Activated naive CD4-positive, alpha-beta T cell treated with Interleukin-2 at 50 U/mL for 16 hours (primary cell): Measurements from ENCODE around the gene DUSP8.

Source experiments
- DNase-seq: peaks from one replicate; pipeline ENCODE4 v3.0.0-alpha.2; 2020

Gene DUSP8

DNA sequence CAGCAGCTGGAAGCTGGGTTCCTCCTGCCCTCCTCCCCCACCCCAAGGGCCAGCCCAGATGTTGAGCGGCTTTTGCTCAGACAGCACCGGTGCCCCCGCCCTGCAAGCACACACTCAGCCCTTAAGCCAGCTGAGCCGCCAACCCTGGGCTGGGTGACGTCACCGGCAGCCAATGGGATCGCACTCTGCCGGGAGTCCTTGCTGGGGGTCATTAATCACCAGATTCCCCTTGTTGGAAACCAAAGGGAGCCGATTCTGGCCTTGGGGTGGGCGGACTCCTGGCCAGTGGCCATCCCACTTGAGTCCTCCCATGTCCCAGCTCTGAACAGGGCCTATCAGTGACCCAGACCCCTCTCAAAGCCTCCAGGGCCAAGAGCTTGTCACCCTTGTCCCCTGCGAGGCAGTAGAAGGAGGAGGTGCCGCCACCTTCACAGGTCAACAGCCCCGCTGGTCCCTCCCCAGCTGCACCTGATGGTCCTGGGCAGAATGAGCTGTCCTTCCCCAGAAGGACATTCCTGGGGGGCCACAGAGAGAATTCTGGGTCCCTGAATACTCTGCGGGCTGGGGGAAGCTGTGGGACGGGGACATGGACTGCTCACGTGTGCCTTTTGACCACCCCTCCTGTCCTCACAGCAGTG is 7.4 kb downstream of the DUSP8 start:
- DNase-seq = no peak

DNA sequence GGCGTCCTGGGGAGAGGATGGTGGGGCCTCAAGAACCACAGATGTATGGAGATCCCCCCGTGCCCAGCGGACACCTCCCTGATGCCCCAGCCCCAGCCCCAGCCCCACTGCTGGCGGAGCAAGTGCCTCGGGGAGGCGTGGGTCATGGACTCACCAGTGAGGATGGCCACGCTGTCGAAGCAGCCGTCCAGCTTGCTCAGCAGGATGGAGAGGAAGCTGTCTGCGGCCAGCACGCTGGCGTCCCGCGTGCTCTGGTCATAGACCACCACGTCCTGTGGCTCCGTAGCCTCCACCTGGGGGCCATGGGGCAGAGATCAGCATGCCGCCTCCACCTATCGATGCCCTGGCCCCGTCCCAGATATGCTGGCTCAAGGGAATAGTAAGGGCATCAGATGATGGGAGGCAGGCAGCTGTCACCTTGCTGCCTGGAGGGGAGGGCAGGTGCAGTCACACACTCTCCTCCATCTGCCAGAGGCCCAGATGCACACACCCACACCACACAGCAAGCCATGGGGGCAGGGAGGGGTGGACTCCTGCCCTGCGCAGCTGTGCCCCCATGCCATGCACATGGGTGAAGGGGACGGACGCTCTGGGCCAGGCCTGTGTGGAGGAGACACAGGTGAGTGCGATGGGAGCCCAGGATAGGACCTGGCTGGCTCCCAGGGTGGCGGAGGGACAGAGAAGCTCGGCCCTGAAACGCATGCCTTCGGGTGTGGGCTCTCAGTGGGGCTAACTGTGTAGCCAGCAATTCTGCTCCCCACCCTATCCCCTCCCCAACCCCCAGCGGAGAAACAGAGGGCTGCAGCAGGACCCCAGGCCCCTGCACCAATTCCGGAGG is 8.2 kb downstream of the DUSP8 start:
- DNase-seq = no peak

DNA sequence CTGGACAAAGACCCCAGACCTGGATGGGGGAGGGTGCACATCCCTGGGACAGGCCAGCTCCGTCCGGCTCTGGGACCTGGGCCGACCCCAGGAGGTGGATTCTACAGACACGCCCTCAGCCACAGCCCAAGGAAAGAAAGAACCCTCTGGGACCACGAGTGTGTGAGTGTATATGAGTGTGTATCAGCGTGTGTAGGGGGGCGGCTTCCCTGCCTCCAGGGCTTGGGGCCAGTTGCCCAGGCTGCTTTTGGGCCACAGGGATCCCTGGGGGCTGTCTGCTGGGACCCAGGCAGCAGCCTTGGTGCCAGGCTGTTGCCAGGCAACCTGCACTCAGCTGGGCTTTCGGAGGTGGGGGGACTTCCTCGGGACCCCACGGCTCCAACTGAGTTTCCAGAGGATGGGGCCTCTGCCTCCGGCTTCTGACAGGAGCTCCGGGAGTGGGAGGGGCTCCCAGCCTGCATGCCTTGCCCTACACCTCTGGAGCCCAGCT is 8.9 kb downstream of the DUSP8 start:
- DNase-seq = no peak

DNA sequence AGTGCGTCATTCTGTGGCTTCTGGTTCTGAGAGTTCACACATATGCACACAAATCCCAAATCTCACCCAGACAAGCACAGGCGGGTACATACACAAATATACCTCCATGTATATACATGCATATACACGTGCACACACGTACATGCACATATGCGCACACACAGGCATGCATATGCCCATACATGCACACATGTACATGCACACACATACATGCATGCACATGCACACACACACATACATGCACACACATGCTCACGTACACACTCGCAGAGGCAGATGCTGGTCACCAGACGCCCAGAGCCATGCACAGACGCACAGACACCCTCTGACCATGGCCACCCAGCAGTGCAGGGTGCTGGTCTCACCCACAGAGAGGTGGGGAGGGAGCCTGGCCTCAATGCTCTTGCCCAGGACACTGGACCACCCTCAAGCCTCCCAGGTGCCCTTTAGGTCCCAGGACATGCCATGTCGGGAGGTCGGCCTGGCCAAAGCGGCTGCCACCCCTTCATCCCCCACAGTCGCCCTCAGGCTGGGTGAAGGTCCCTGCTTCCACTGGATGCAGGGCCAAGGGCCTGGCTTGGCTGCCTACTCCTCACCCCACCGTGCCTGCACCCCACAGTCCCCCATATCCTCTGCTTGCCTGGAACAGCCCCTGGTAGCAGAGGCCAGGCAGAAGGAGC is 9.5 kb downstream of the DUSP8 start:
- no peak for DNase-seq

DNA sequence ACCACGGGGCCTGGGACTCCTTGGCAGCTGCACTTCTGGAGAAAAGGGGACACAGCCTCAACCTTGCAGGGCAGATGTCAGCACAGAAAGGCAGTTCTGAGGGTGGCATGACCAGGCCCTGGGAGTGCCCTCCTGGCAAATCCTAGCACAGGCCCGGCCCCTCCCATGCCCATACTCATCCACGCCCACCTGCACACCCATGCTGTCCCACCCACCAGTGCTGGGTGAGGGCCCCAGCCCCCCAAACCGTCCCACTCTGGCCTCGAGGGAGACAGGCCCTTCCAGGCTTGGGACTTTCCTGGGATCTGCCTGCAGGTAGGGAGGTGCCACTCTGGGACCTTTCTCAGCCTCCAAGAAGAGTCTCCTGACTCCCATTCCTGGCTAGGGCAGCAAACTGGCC is 10.1 kb downstream of the DUSP8 start:
- no peak for DNase-seq

DNA sequence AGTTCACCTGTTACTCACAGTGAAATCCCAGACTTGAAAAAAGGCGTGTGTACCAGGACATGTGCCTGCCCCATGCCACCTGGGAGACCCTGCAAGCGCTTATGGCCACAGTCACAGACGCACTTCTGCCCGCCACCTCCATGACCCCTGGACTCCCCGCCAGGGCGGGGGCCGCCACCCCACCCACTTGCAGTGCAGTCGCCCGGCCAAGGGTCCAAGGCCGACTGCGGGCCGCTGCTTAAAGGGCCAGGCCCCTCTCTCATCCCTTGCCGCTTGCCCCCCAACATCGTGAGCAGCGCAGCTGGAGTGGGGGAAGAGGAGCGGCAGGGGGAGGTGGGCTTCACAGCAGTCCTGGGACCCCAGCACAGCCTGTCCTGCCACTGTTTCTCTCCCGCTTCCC is 10.8 kb downstream of the DUSP8 start:
- DNase-seq = no peak

DNA sequence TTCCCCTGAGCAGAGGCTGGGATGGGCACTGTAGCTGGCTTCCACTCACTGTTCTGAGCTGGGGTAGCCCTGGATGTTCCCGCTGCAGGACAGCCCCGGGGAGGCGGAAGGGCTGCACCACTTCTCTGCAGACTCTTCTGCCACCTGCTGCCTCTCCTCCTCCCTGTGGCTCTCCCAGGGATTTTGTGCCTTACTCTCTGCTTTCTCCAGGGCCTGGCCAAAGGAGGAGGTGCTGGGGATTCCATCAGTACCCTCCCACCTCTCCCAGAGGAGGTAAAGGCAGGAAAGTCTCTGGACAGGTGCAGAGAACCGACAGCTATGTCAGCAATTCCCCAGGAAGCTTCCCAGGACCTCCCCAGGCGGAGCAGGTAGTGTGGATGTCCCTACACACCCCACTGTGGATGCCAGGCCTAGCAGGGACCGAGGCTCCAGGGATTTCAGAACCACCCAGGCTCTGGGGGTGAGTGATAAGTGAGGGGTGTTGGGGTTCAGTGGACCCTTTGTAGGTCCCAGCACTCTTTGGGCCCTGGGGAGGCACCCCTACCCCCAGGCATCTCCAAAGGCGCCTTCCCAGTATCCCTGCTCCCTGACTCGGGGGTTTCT is 11.3 kb downstream of the DUSP8 start:
- DNase-seq = no peak

DNA sequence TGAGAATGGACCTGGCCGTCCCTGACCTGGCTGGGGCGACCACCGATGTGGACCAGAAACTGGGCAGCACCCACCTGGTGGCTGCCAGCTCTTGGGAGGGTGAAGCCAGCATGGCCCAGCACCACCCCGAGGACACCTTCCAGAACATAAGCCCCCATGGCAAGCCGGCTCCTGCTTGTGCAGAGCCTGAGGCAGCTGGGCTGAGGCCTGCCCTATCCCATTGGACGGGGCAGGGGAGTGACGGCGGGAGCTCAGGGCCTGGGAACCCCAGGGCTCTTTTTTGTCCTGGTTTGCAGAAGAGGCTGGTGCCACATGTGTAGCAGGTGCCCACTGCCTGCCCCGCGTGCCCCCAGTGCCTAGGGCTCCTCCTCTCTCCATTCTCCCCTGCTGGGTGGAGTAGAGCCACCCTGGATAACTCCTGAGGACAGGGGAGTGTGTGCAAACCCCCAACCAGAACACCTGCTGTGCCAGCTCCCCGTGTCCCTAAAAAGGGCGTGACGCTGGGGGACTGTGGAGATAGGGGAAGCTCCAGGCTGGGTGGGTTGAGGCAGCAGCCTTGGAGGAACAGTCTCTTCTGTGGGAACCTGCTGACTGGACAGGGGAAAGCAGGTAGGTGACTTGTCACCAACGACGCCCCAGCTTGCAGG is 11.9 kb downstream of the DUSP8 start:
- DNase-seq = no peak

DNA sequence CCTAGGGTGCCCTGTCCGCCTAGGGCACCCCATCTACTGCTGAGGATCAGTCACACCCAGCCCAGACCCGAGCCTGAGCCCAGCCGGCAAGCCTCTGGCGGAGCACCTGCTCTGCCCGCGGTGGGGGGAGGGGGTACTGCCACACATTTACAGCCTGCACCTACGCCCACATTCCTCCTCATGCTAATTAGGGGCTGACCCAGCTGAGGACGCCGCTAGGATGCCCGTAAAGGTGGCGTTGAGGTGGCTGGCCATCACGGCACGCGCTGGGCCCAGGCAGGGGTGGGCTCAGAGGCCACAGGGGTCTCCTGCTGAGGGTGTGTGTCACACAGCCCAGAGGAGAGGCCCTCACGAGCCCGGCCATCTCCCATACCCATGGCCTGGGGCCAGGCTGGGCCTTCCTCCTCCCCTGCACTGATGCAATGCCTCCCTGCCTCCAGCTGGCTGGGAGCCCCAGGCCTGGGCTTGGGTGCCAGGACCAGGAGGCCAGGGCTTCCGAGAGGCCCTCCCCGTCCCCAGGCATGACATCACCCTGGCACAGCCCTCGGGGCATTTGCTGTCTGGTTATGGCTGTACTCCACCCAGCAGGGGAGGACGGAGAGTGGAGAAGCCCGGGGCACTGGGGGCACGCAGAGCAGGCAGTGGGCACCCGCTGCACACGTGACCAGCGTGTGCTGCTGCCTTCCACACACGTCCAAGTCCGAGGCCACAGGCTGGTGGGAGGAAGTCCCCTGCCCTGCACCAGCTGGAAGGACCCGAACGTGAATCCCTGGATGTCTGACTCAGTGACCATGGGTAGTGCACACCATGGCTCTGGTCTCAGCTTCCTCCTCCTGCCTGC is 12.7 kb downstream of the DUSP8 start:
- no peak for DNase-seq

DNA sequence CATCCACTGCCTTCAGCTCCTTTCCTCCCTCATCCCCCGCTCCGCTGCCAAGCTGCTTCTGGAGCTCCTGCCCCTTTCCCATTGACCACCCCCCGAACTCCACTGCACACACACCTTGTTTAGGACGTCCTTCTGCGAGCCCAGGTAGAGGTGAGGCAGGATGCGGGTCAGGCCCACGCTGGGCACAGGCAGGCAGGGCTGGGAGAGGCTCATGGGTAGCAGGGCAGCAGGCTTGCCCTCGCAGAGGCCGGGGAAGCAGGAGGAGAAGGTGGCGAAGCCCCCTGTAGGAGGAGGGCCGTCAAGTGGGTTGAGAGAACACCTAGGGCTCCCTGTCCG is 13.3 kb downstream of the DUSP8 start:
- no peak for DNase-seq

DNA sequence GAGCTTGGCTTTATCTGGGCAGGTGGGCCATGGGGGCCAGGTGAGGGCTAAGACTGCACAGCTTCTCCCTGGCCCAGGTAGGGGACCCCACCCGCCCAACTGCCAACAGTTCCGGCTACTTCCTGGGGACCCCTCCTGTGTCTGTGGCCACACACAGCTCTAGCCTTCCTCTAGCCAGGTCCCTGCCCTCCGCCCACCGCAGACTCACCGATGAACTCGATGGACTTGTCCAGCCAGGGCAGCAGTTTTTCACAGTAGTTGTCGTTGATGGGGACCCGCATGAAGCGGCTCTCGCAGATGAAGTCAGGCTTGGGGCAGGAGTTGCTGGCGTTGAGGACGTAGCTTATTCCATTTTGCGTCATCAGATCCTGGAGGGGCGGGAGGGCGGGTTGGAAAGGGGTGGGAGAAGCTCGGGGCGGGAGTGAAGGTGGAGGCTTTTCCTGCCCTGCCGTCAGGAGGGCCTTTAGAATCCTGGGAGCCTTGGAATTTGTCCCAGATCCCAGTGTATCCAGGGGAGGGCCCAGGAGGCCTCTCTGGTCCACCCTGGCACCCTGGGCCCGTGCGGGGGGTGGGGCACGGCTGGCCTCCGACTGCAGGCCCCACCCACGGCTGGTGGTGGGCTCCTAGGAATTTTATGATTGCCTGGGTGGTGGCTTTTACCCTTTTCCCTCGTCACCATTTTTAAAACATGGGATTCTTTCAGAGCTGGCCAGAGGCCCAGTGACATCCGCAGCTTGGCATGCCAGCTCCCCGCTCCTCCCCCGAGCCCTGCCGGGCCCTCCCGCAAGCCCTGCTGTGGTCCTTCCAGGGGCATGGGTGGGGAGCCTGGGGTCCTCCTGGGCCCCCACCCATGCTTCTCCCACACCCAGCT is 13.9 kb downstream of the DUSP8 start:
- DNase-seq = no peak

DNA sequence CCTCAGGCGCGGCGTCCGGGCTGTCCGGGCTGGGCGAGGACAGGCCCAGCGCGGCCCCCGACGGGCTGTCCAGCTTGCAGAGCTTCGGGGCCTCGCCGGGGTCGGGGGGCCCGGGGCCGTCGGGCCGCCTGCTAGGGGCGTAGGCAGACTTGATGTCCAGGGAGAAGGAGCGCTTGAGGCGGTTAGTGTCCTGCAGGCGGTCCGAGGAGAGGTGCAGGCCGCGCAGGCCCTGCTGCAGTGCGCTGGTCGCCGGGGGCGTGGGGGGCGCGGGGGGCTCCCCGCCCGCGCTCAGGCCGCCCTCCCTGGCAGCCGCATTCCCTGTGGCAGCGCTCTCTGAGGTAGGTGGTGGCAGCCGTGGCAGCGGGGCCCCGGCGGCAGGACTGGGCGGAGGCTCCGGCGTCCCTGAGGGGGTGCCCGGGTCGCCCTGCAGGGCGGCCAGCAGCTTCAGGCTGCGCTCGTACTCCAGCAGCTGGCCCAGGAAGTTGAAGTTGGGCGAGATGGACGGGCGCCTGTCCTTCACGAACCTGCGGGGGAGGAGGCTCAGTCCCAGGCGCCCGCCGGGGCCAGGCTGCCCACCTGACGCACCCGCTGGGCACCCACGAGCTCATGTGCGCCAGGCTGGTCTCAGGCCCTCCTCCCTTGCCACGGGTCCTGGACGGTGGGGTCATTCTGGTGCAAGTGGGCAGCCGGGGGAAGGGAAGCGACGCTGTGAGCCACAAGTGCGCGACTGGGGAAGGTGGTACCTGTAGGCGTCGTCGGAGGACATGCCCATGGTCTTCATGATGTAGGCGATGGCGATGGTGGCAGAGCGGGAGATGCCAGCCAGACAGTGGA is 14.8 kb downstream of the DUSP8 start:
- no peak for DNase-seq

DNA sequence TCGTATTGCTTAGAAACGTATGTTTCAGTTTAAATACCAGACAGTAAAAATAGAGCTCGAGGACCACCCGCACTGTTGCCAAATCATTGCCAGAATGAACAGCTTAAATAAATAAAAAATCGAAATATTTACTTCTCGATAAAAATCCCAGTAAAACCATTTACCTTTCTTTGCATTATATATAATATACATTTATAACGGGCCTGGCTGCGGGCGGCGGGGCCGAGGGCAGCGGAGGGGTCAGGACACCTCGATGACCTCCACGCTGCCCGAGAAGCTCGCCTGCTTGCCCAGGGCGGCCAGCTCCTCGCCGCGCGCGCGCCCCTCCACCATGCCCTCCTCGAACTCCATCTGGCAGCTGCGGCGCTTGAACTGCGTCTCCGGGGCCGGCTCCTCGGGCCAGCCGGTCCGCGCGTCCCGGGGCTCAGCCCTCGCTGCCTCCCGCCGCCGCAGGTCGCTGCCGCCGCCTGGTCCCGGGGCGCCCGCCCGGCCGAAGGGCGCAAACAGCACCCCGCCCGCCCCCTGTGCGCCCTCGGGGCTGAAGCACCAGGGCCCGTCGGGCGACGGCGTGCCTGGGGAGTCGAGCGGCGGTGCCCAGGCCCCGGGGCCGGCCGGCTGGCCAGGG is 15.7 kb downstream of the DUSP8 start:
- no peak for DNase-seq

DNA sequence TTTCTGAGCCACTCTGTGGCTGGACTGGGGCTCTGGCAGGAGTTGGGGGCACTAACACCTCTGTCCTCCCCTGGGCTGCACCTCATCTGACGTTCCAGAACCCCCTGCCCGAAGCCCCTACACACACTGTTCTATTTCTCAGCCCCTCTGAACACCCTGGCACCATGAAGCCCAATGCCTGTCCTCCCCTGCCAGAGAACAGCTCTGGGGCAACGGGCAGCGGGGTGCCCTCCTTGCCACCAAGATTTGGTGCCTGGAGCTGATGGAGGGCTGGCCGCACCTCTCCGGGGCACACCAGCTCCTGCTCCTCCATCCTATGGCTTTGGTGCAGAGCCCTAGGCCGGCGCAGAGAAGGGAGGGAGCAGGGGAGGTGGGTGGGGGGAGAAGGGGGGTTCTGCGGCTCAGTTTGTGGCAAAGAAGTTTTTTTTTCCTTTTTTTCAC is 16.3 kb downstream of the DUSP8 start:
- DNase-seq = no peak

DNA sequence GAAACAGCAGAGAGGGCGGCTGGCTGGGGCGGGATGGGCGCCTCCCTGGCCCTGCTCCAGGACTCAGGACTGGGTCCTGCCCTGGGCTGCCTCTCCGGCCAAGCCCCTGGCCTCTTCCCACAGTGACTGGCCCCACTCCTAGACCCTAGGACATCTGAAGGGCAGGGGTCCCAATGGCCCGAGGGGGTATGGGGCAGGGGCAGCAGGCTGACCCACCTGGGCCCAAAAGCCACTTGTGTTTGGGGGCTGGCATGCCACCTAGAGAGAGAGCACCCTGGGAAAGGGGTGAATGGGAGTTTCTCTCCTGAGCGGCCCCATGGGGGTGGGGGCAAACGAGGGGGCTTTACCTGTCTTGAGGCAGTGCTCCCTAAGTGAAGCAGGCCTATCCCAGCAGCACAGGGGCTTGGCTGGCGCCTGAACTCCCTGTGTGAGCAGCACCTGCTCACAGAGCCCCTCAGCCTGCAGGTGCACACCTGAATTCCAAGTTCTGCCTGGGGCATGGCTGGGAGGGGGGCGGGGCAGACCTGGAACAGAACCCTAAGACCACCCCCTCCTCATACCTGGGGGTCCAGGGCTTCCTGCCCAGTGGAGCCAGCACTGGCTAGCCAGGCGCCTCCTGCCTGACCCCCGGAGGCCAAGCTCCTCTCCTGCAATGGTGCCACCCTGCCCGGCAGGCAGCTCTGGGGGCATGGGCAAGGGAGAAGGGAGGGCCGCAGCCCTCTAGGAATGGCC is 16.9 kb downstream of the DUSP8 start:
- no peak for DNase-seq

DNA sequence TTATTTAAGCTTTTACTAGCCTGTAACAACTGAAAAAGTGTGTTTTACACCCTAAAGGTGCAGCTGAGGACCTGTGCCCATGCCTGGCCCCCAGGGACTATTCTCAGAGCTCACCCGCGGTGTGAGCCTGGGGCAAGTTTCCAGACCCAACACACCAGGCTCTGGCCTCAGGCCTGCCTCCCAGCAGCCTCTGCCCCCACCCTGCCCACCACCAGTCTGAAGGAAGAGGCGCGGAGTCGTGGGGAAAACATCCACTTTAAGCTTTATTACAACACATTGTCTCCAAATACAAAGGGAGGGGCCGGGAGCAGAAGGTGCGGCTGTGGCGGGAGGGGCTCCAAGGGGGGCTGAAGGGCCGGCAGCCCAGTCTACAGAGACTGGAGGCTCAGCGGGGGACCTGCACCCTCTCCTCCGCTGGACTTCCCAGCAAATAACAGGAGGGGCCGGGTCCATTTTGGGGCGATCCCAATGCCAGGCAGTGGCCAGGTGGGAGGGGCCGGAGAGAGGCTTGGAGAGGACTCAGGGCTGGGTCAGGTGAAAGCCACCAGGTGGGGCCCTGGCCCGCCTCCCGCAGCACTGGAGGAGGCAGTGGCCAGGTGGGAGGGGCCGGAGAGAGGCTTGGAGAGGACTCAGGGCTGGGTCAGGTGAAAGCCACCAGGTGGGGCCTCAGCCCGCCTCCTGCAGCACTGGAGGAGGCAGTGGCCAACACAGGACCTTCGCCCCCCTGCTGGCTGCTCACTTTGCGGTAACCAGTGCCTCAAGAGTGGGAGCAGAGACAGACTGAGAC is 18.1 kb downstream of the DUSP8 start:
- DNase-seq = no peak

DNA sequence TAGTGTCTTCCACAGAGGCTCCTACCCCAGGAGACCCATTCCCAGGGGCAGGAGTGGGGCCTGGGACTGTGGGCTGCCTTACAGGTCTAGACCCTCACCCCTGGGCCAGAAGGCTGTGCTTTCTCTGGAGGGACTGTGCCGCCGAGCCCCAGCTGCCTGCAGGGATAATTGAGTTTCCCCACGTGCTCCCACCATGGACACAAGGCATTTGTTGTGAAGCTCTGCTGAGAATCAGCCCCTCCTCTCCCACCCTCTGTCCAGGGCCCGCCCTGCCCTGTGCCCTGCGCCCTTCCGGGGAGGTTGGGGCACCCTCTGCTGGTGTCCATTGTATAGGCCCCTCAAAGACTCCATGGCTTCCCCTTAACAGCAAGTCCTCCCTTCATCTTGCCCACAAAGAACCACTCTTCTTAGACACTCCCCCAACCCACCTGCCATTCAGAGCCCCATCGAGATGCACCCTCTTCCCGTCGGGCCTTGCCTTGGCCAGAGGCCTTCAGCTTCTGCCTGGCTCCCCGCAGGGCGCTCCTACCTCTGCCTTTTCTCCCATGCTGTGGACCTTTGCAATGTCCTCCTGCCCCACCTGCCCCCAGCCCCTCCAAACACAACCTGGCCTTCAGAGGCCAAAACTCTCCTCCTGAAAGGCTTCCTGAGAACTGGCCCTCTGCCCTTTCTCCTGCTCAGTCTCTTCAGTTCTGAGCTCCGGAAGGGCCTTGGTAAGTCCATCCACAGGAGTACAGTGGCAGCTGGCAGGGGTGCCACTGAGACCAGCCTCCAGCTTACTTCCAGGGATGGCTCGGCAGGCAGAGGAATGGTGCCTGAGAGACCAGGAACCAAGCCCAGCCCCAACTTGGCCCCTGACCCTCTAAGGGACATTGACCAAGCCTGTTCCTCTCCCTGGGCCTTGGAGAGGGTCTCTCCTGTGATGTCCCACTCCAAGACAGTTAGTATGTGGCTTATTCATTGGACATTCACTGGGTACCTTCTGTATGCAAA is 22.4 kb downstream of the DUSP8 start:
- no peak for DNase-seq
